ENCODE data around the gene PARD3.

GRCh38 chr10:34544400-34544799 lies 270.7 kb downstream of the PARD3 start:
- TF ChIP-seq CTCF (conservative IDR thresholded peaks at IDR 0.05 in 1 of 2, IDR thresholded peaks at IDR 0.05 in 1 of 2; ENCODE audit: low read depth in 1 of 2, low read length in 2 of 2) (no peak), EZH2 (IDR thresholded peaks at IDR 0.05; ENCODE audit: low read length, missing control alignments) (no peak)

Data from fibroblast of lung (primary cell).